ENCODE measurements around the gene KDM4C. TPM values are rescaled to one million over a fixed set of nuclear protein-coding genes. Genes with fewer than 3 reads are reported as not detected.

The KDM4C gene
- total and polyA plus RNA-seq, 2 donors (not counting 1 experiment from before 2014, with no cell fraction given) = 13.0 to 39.0 TPM

DNA sequence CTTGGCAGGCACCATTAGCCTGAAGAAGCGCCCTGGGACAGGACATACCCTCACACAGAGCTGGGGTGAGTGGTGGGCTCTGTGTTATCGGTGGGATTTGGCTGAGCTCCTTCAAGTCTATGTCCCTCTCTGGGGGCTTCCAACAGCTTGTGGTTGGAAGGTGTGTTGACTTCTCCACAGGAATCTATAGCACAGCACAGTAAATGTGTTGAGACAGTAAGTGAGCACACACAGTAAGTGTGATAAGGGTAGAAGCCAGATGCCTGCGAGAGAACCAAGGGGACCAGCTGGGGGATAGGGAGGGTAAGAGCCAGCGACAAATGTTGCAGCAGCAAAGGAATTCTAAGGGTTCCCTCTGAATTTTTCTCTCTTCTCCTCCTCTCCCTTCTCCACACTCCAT, 448.0 kb downstream of the KDM4C start:
- H3K36me3 ChIP-seq (ENCODE audit: control insufficient read depth, insufficient read depth, low read length) = no peaks in the 10 kb centered on the region
- no peaks in the 10 kb centered on the region for H3K4me1 ChIP-seq (ENCODE audit: control insufficient read depth, extremely low read depth, insufficient read depth, low read length)
- H4K20me1 ChIP-seq (ENCODE audit: control insufficient read depth, extremely low read depth, insufficient read depth, low read length) = no peaks in the 10 kb centered on the region
- no peak overlapping the region for H2AFZ ChIP-seq (ENCODE audit: low read length)
- H3K4me2 ChIP-seq (ENCODE audit: extremely low read depth, insufficient read depth, low read length) = no peak overlapping the region
- no peak overlapping the region for H3K4me3 ChIP-seq (replicated peaks in 1 of 4; ENCODE audit: control extremely low read depth in 1 of 4, insufficient read depth in 1 of 4, low read depth in 3 of 4, low read length in 4 of 4)
- TF ChIP-seq, protein P1, sequence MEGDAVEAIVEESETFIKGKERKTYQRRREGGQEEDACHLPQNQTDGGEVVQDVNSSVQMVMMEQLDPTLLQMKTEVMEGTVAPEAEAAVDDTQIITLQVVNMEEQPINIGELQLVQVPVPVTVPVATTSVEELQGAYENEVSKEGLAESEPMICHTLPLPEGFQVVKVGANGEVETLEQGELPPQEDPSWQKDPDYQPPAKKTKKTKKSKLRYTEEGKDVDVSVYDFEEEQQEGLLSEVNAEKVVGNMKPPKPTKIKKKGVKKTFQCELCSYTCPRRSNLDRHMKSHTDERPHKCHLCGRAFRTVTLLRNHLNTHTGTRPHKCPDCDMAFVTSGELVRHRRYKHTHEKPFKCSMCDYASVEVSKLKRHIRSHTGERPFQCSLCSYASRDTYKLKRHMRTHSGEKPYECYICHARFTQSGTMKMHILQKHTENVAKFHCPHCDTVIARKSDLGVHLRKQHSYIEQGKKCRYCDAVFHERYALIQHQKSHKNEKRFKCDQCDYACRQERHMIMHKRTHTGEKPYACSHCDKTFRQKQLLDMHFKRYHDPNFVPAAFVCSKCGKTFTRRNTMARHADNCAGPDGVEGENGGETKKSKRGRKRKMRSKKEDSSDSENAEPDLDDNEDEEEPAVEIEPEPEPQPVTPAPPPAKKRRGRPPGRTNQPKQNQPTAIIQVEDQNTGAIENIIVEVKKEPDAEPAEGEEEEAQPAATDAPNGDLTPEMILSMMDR (conservative IDR thresholded peaks at IDR 0.05 in 1 of 2, IDR thresholded peaks at IDR 0.05 in 1 of 2; ENCODE audit: low read depth in 1 of 2, low read length in 2 of 2) = no peak
- no peak for TF ChIP-seq EZH2 (IDR thresholded peaks at IDR 0.05; ENCODE audit: low read length, missing control alignments)
- no peaks in the 10 kb centered on the region for H3K9me3 ChIP-seq (ENCODE audit: control insufficient read depth, insufficient read depth, low read depth, low read length)
- no peak overlapping the region for H3K9ac ChIP-seq (ENCODE audit: insufficient read depth, low read length)
- H3K79me2 ChIP-seq (ENCODE audit: control insufficient read depth, insufficient read depth, low read length) = no peaks in the 10 kb centered on the region
- peaks cover 2% of the 10 kb centered on the region for H3K27me3 ChIP-seq (ENCODE audit: control insufficient read depth, insufficient read depth, low read length)
- no peak overlapping the region for H3K27ac ChIP-seq (ENCODE audit: insufficient read depth, low read length)
- no peak for DNase-seq (ENCODE audit: low read depth in 2 of 2)

DNA sequence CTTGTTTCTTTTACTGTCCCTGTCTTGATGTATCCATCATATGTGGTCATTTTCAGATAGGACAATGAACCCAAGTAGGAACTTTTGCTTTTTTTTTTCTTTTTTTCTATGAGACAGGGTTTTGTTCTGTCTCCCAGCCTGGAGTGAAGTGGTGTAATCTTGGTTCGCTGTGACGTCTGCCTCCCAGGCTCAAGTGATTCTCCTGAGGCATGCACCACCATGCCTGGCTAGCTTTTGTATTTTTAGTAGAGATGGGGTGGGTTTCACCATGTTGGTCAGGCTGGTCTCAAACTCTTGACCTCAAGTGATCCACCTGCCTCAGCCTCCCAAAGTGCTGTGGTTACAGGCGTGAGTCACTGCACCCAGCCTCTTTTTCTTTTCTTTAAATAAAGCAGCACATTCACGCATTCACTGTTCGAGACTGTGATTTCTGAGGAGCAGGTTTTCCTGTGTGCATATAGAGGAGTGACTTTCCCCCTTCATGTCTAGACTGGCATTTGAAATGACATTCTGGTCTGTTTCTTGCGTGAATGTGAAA, 448.5 kb downstream of the KDM4C start:
- DNase-seq (ENCODE audit: low read depth in 2 of 2) = no peak
- Histone ChIP-seq H2AFZ (ENCODE audit: low read length) (no peak overlapping the region), H3K27ac (ENCODE audit: insufficient read depth, low read length) (no peak overlapping the region), H3K4me2 (ENCODE audit: extremely low read depth, insufficient read depth, low read length) (no peak overlapping the region), H3K79me2 (ENCODE audit: control insufficient read depth, insufficient read depth, low read length) (no peaks in the 10 kb centered on the region), H3K27me3 (ENCODE audit: control insufficient read depth, insufficient read depth, low read length) (peaks cover 2% of the 10 kb centered on the region), H3K36me3 (ENCODE audit: control insufficient read depth, insufficient read depth, low read length) (no peaks in the 10 kb centered on the region), H3K4me3 (replicated peaks in 1 of 4; ENCODE audit: control extremely low read depth in 1 of 4, insufficient read depth in 1 of 4, low read depth in 3 of 4, low read length in 4 of 4) (no peak overlapping the region), H3K4me1 (ENCODE audit: control insufficient read depth, extremely low read depth, insufficient read depth, low read length) (no peaks in the 10 kb centered on the region), H3K9me3 (ENCODE audit: control insufficient read depth, insufficient read depth, low read depth, low read length) (no peaks in the 10 kb centered on the region), H4K20me1 (ENCODE audit: control insufficient read depth, extremely low read depth, insufficient read depth, low read length) (no peaks in the 10 kb centered on the region), H3K9ac (ENCODE audit: insufficient read depth, low read length) (no peak overlapping the region)
- TF ChIP-seq EZH2 (IDR thresholded peaks at IDR 0.05; ENCODE audit: low read length, missing control alignments) = no peak
- TF ChIP-seq, protein P1 (conservative IDR thresholded peaks at IDR 0.05 in 1 of 2, IDR thresholded peaks at IDR 0.05 in 1 of 2; ENCODE audit: low read depth in 1 of 2, low read length in 2 of 2) = no peak

GRCh38 chr9:7209016-7209715, 451.4 kb downstream of the KDM4C start:
- TF ChIP-seq, protein P1 (conservative IDR thresholded peaks at IDR 0.05 in 1 of 2, IDR thresholded peaks at IDR 0.05 in 1 of 2; ENCODE audit: low read depth in 1 of 2, low read length in 2 of 2) = no peak
- TF ChIP-seq EZH2 (IDR thresholded peaks at IDR 0.05; ENCODE audit: low read length, missing control alignments) = no peak
- Histone ChIP-seq H4K20me1 (ENCODE audit: control insufficient read depth, extremely low read depth, insufficient read depth, low read length) (no peaks in the 10 kb centered on the region), H3K9ac (ENCODE audit: insufficient read depth, low read length) (no peak overlapping the region), H3K9me3 (ENCODE audit: control insufficient read depth, insufficient read depth, low read depth, low read length) (no peaks in the 10 kb centered on the region), H3K27ac (ENCODE audit: insufficient read depth, low read length) (no peak overlapping the region), H2AFZ (ENCODE audit: low read length) (no peak overlapping the region), H3K4me2 (ENCODE audit: extremely low read depth, insufficient read depth, low read length) (peak overlapping the region; percentile 52), H3K4me3 (replicated peaks in 1 of 4; ENCODE audit: control extremely low read depth in 1 of 4, insufficient read depth in 1 of 4, low read depth in 3 of 4, low read length in 4 of 4) (peak overlapping the region; percentile 5 to 38 (median 27)), H3K36me3 (ENCODE audit: control insufficient read depth, insufficient read depth, low read length) (no peaks in the 10 kb centered on the region), H3K79me2 (ENCODE audit: control insufficient read depth, insufficient read depth, low read length) (no peaks in the 10 kb centered on the region), H3K27me3 (ENCODE audit: control insufficient read depth, insufficient read depth, low read length) (peaks cover 2% of the 10 kb centered on the region), H3K4me1 (ENCODE audit: control insufficient read depth, extremely low read depth, insufficient read depth, low read length) (no peaks in the 10 kb centered on the region)
- no peak for DNase-seq (ENCODE audit: low read depth in 2 of 2)
